GM21717 (cell line): Measurements from ENCODE around the gene ESYT2.

Experiments
- ATAC-seq: cut with Tn5 transposase; IDR thresholded peaks from one replicate; pipeline ENCODE4 v1.9.1; 2021; ENCODE audit warnings: mild to moderate bottlenecking, moderate library complexity; ENCODE audit not compliant: unreplicated experiment

ESYT2 gene

GRCh38 chr7:158805937-158806336, 23.4 kb downstream of the ESYT2 start:
- ATAC-seq, result no peak

GRCh38 chr7:158805414-158805813, 23.9 kb downstream of the ESYT2 start:
- ATAC-seq, result no peak

- ATAC-seq, result no peak
Observed at GRCh38 chr7:158804335-158804734, 25.0 kb downstream of the ESYT2 start.

GRCh38 chr7:158803367-158803969, 25.8 kb downstream of the ESYT2 start:
- no peak for ATAC-seq

- ATAC-seq, result no peak
Observed at GRCh38 chr7:158802535-158803366, 26.6 kb downstream of the ESYT2 start.

GRCh38 chr7:158798741-158799140, 30.6 kb downstream of the ESYT2 start:
- ATAC-seq, result no peak

GRCh38 chr7:158796667-158797066, 32.6 kb downstream of the ESYT2 start:
- no peak for ATAC-seq

GRCh38 chr7:158795272-158795671, 34.0 kb downstream of the ESYT2 start:
- ATAC-seq, result no peak

- no peak for ATAC-seq
Observed at GRCh38 chr7:158791107-158791506, 38.2 kb downstream of the ESYT2 start.

- ATAC-seq, result no peak
Observed at GRCh38 chr7:158789842-158790241, 39.5 kb downstream of the ESYT2 start.

- no peak for ATAC-seq
Observed at GRCh38 chr7:158786898-158787297, 42.4 kb downstream of the ESYT2 start.

- ATAC-seq, result no peak
Observed at GRCh38 chr7:158784270-158784669, 45.0 kb downstream of the ESYT2 start.

GRCh38 chr7:158783595-158783994, 45.7 kb downstream of the ESYT2 start:
- ATAC-seq, result no peak

- ATAC-seq, result no peak
Observed at GRCh38 chr7:158782761-158783401, 46.4 kb downstream of the ESYT2 start.

GRCh38 chr7:158781974-158782664, 47.2 kb downstream of the ESYT2 start:
- ATAC-seq, result no peak

GRCh38 chr7:158781217-158781973, 47.9 kb downstream of the ESYT2 start:
- ATAC-seq, result no peak

- ATAC-seq, result no peak
Observed at GRCh38 chr7:158779061-158780000, 50.0 kb downstream of the ESYT2 start.

- ATAC-seq, result no peak
Observed at GRCh38 chr7:158778471-158778870, 50.8 kb downstream of the ESYT2 start.

GRCh38 chr7:158777793-158778192, 51.5 kb downstream of the ESYT2 start:
- no peak for ATAC-seq

GRCh38 chr7:158776474-158776873, 52.8 kb downstream of the ESYT2 start:
- no peak for ATAC-seq
